Measurements from ENCODE around the gene PFKFB2. TPM values are rescaled to one million over a fixed set of nuclear protein-coding genes. Genes with fewer than 3 reads are reported as not detected.

The PFKFB2 gene
- total and polyA plus RNA-seq, 7 experiments from 2014 or later, result 0.64 to 4.6 (median 2.5) TPM

GRCh38 chr1:207077470-207078377 is 24.6 kb downstream of the PFKFB2 start:
- CTCF ChIA-PET, result interaction anchor here (0.6 to 3.3 kb wide), 7 partner anchors 17 to 424 kb away, joined by 3 to 16 read pairs (median 4); partner anchors contain the start of gene PFKFB2
- intact Hi-C loops (cut with micrococcal nuclease), result loop anchor here (1.0 to 5.0 kb wide), 11 partner anchors 27 to 443 kb away; partner anchors contain the start of gene FCMR (in 1 of the 2)
- DNase-seq, result peak; percentile 21 to 85 (median 78)
- Mint-ChIP-seq H3K4me1 (peaks cover 0 to 14% (median 5%) of the 10 kb centered on the region in 7 donors), H3K9me3 (no peaks in the 10 kb centered on the region), H3K27ac (peak overlapping the region in 3 of 9 donors; percentile 5 to 63 (median 28)), H3K27me3 (peaks cover 0 to 52% (median 0%) of the 10 kb centered on the region in 5 donors), H3K4me3 (no peak overlapping the region), H3K36me3 (peaks cover 0 to 4% (median 2%) of the 10 kb centered on the region in 5 donors)
- no peaks in the 10 kb centered on the region for H3K36me3 ChIP-seq (ENCODE audit: control insufficient read depth in 2 of 3, insufficient read depth in 3 of 3, low read length in 3 of 3)
- H3K27ac ChIP-seq (ENCODE audit: low read depth, low read length), result no peak overlapping the region
- no peak overlapping the region for H3K4me3 ChIP-seq (ENCODE audit: low read length)
- H3K9me3 ChIP-seq (ENCODE audit: control insufficient read depth in 2 of 3, low read length in 3 of 3), result no peaks in the 10 kb centered on the region
- POLR2A ChIA-PET, result no interaction called here
- H3K4me1 ChIP-seq (ENCODE audit: control insufficient read depth in 2 of 2, insufficient read depth in 2 of 2, low read length in 2 of 2), result no peaks in the 10 kb centered on the region
- peak; percentile 98 for ATAC-seq
- H3K27me3 ChIP-seq (ENCODE audit: control insufficient read depth in 2 of 2, insufficient read depth in 2 of 2, low read length in 2 of 2), result no peaks in the 10 kb centered on the region

DNA sequence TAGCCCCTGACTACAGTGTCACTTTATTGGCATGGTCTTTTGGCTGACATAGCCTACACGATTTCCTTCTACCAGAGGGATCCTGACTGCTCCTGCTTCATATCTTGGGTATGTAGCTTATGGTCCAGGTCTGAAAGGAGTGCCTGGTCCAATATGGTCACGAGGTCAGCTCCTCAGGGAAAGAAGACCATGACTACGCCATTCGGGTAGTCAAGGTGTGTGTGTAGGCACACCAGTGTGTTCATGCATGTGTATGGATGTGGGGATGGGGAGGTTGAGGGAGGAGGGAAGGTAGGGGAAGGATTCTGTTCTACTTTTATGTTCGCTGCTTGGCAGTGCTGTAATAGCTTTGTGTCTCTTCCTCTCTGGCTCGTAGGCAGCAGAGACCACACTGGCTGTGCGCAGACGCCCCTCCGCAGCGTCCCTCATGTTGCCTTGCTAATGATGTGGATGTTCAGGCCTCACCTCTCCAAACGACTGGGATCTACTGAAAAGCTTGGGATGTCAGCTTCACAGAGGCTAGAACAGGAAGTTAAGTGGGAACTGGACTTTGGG is 25.6 kb downstream of the PFKFB2 start:
- Histone ChIP-seq H3K27me3 (ENCODE audit: control insufficient read depth in 2 of 2, insufficient read depth in 2 of 2, low read length in 2 of 2) (no peaks in the 10 kb centered on the region), H3K9me3 (ENCODE audit: control insufficient read depth in 2 of 3, low read length in 3 of 3) (no peaks in the 10 kb centered on the region), H3K27ac (ENCODE audit: low read depth, low read length) (no peak overlapping the region), H3K36me3 (ENCODE audit: control insufficient read depth in 2 of 3, insufficient read depth in 3 of 3, low read length in 3 of 3) (no peaks in the 10 kb centered on the region), H3K4me1 (ENCODE audit: control insufficient read depth in 2 of 2, insufficient read depth in 2 of 2, low read length in 2 of 2) (no peaks in the 10 kb centered on the region), H3K4me3 (ENCODE audit: low read length) (no peak overlapping the region)
- peaks cover 0 to 4% (median 0%) of the 10 kb centered on the region in 5 donors for H3K36me3 Mint-ChIP-seq
- DNase-seq (no peak), ATAC-seq (no peak)
- H3K9me3 Mint-ChIP-seq, result no peaks in the 10 kb centered on the region
- ChIA-PET POLR2A (no interaction called here), CTCF (interaction anchor here (0.5 to 3.3 kb wide), 8 partner anchors 18 to 326 kb away, joined by 3 to 16 read pairs (median 4); partner anchors contain the start of genes CD55 and PFKFB2)
- H3K4me1 Mint-ChIP-seq, result peaks cover 0 to 5% (median 0%) of the 10 kb centered on the region in 7 donors
- H3K27ac Mint-ChIP-seq, result no peak overlapping the region
- H3K27me3 Mint-ChIP-seq, result peaks cover 0 to 54% (median 0%) of the 10 kb centered on the region in 5 donors
- no peak overlapping the region for H3K4me3 Mint-ChIP-seq
- intact Hi-C loops (cut with micrococcal nuclease), result loop anchor here (2.0 to 5.0 kb wide), 5 partner anchors 36 to 341 kb away; partner anchors contain the start of gene FCMR (in 1 of the 2)

GRCh38 chr1:207079706-207080241 is 26.7 kb downstream of the PFKFB2 start:
- Mint-ChIP-seq H3K27ac (no peak overlapping the region), H3K4me3 (no peak overlapping the region), H3K36me3 (peaks cover 0 to 4% (median 0%) of the 10 kb centered on the region in 5 donors), H3K9me3 (no peaks in the 10 kb centered on the region), H3K4me1 (peaks cover 0 to 8% (median 4%) of the 10 kb centered on the region in 7 donors), H3K27me3 (peaks cover 0 to 55% (median 0%) of the 10 kb centered on the region in 5 donors)
- intact Hi-C loops (cut with micrococcal nuclease), result loop anchor here (2.0 to 5.0 kb wide), 5 partner anchors 37 to 342 kb away; partner anchors contain the start of gene FCMR (in 1 of the 2)
- Histone ChIP-seq H3K36me3 (ENCODE audit: control insufficient read depth in 2 of 3, insufficient read depth in 3 of 3, low read length in 3 of 3) (no peaks in the 10 kb centered on the region), H3K9me3 (ENCODE audit: control insufficient read depth in 2 of 3, low read length in 3 of 3) (no peaks in the 10 kb centered on the region), H3K4me3 (ENCODE audit: low read length) (no peak overlapping the region), H3K27me3 (ENCODE audit: control insufficient read depth in 2 of 2, insufficient read depth in 2 of 2, low read length in 2 of 2) (no peaks in the 10 kb centered on the region), H3K27ac (ENCODE audit: low read depth, low read length) (no peak overlapping the region), H3K4me1 (ENCODE audit: control insufficient read depth in 2 of 2, insufficient read depth in 2 of 2, low read length in 2 of 2) (peaks cover 0 to under 1% of the 10 kb centered on the region in 2 donors)
- DNase-seq, result no peak
- ATAC-seq, result no peak
- ChIA-PET POLR2A (interaction anchor here (0.8 to 1.3 kb wide), 3 partner anchors 27 to 325 kb away, joined by 4 to 6 read pairs (median 4); partner anchors contain the start of gene PFKFB2), CTCF (interaction anchor here (0.7 to 3.3 kb wide), 8 partner anchors 10 to 420 kb away, joined by 3 to 19 read pairs (median 4); partner anchors contain the start of genes CD55, PFKFB2 and YOD1)

- H3K27ac Mint-ChIP-seq, result no peak overlapping the region
- H3K9me3 Mint-ChIP-seq, result no peaks in the 10 kb centered on the region
- POLR2A ChIA-PET, result interaction anchor here (1.3 kb wide), 1 partner anchor 324 kb away, joined by 6 read pairs; no protein-coding TSS in a partner anchor
- no peaks in the 10 kb centered on the region for H3K9me3 ChIP-seq (ENCODE audit: control insufficient read depth in 2 of 3, low read length in 3 of 3)
- peaks cover 0 to 48% (median 0%) of the 10 kb centered on the region in 5 donors for H3K27me3 Mint-ChIP-seq
- H3K27me3 ChIP-seq (ENCODE audit: control insufficient read depth in 2 of 2, insufficient read depth in 2 of 2, low read length in 2 of 2), result no peaks in the 10 kb centered on the region
- no peak for DNase-seq
- peaks cover 0 to 4% (median 0%) of the 10 kb centered on the region in 5 donors for H3K36me3 Mint-ChIP-seq
- H3K4me3 Mint-ChIP-seq, result no peak overlapping the region
- intact Hi-C loops (cut with micrococcal nuclease), result no loop called here
- no peaks in the 10 kb centered on the region for H3K36me3 ChIP-seq (ENCODE audit: control insufficient read depth in 2 of 3, insufficient read depth in 3 of 3, low read length in 3 of 3)
- CTCF ChIA-PET, result interaction anchor here (1.0 to 3.3 kb wide), 5 partner anchors 28 to 324 kb away, joined by 3 to 19 read pairs (median 6); partner anchors contain the start of genes PFKFB2 and YOD1
- ATAC-seq, result no peak
- no peak overlapping the region for H3K4me3 ChIP-seq (ENCODE audit: low read length)
- no peak overlapping the region for H3K27ac ChIP-seq (ENCODE audit: low read depth, low read length)
- peaks cover 0 to 3% of the 10 kb centered on the region in 2 donors for H3K4me1 ChIP-seq (ENCODE audit: control insufficient read depth in 2 of 2, insufficient read depth in 2 of 2, low read length in 2 of 2)
- peaks cover 2 to 17% (median 12%) of the 10 kb centered on the region in 7 donors for H3K4me1 Mint-ChIP-seq
Measured at GRCh38 chr1:207081088-207081487, 28.0 kb downstream of the PFKFB2 start.

- Mint-ChIP-seq H3K36me3 (peaks cover 0 to 4% (median 0%) of the 10 kb centered on the region in 5 donors), H3K4me1 (peaks cover 2 to 20% (median 14%) of the 10 kb centered on the region in 7 donors), H3K27ac (no peak overlapping the region), H3K27me3 (peaks cover 0 to 43% (median 0%) of the 10 kb centered on the region in 5 donors), H3K9me3 (no peaks in the 10 kb centered on the region), H3K4me3 (no peak overlapping the region)
- ChIA-PET POLR2A (no interaction called here), CTCF (interaction anchor here (0.6 to 1.5 kb wide), 3 partner anchors 32 to 1829 kb away, joined by 3 to 5 read pairs (median 4); no protein-coding TSS in a partner anchor)
- no peaks in the 10 kb centered on the region for H3K27me3 ChIP-seq (ENCODE audit: control insufficient read depth in 2 of 2, insufficient read depth in 2 of 2, low read length in 2 of 2)
- H3K9me3 ChIP-seq (ENCODE audit: control insufficient read depth in 2 of 3, low read length in 3 of 3), result no peaks in the 10 kb centered on the region
- no peak overlapping the region for H3K27ac ChIP-seq (ENCODE audit: low read depth, low read length)
- H3K36me3 ChIP-seq (ENCODE audit: control insufficient read depth in 2 of 3, insufficient read depth in 3 of 3, low read length in 3 of 3), result no peaks in the 10 kb centered on the region
- ATAC-seq, result no peak
- DNase-seq, result no peak
- intact Hi-C loops (cut with micrococcal nuclease), result no loop called here
- no peak overlapping the region for H3K4me3 ChIP-seq (ENCODE audit: low read length)
- peaks cover 0 to 3% of the 10 kb centered on the region in 2 donors for H3K4me1 ChIP-seq (ENCODE audit: control insufficient read depth in 2 of 2, insufficient read depth in 2 of 2, low read length in 2 of 2)
Measured at GRCh38 chr1:207081806-207082205, 28.7 kb downstream of the PFKFB2 start.

GRCh38 chr1:207084232-207084631 is 31.2 kb downstream of the PFKFB2 start:
- CTCF ChIA-PET, result interaction anchor here (0.6 to 4.9 kb wide), 22 partner anchors 9 to 755 kb away, joined by 3 to 63 read pairs (median 4); partner anchors contain the start of gene PFKFB2

More at GRCh38 chr1:207084232-207084631, 31.2 kb downstream of the PFKFB2 start:
- Mint-ChIP-seq H3K9me3 (no peaks in the 10 kb centered on the region), H3K27me3 (peaks cover 0 to 37% (median 0%) of the 10 kb centered on the region in 5 donors), H3K36me3 (no peaks in the 10 kb centered on the region), H3K27ac (peak overlapping the region in 1 of 9 donors; percentile 53), H3K4me1 (peaks cover 2 to 28% (median 27%) of the 10 kb centered on the region in 7 donors), H3K4me3 (no peak overlapping the region)
- ATAC-seq, result no peak
- H3K4me1 ChIP-seq (ENCODE audit: control insufficient read depth in 2 of 2, insufficient read depth in 2 of 2, low read length in 2 of 2), result peaks cover 0 to 15% of the 10 kb centered on the region in 2 donors
- H3K36me3 ChIP-seq (ENCODE audit: control insufficient read depth in 2 of 3, insufficient read depth in 3 of 3, low read length in 3 of 3), result no peaks in the 10 kb centered on the region
- H3K4me3 ChIP-seq (ENCODE audit: low read length), result no peak overlapping the region
- intact Hi-C loops (cut with micrococcal nuclease), result loop anchor here (1.0 kb wide), 4 partner anchors 97 to 415 kb away; partner anchors contain the start of gene CD55 (in 1 of the 2)
- POLR2A ChIA-PET, result interaction anchor here (0.6 to 1.7 kb wide), 4 partner anchors 9 to 321 kb away, joined by 3 to 6 read pairs (median 4); partner anchors contain the start of gene CD55
- no peaks in the 10 kb centered on the region for H3K27me3 ChIP-seq (ENCODE audit: control insufficient read depth in 2 of 2, insufficient read depth in 2 of 2, low read length in 2 of 2)
- H3K27ac ChIP-seq (ENCODE audit: low read depth, low read length), result no peak overlapping the region
- no peaks in the 10 kb centered on the region for H3K9me3 ChIP-seq (ENCODE audit: control insufficient read depth in 2 of 3, low read length in 3 of 3)
- DNase-seq, result no peak
